LNCaP clone FGC (cell line): Measurements from ENCODE around the gene ZDHHC6.
A peak's percentile ranks its signal among the peaks of the same experiment; 100 is the strongest.
"Not testable (repeated sequence)": the region's sequence is repeated elsewhere in the genome, so short reads cannot be mapped to it uniquely, and the experiment has no call there.

Experiments
- DNase-seq: peaks from one replicate; pipeline ENCODE4 v3.0.0-alpha.2; 2011; ENCODE audit warnings: low read depth
- H3K4me3 ChIP-seq: 2 replicates; pipeline ENCODE4 v1.5.1; 2011; ENCODE audit warnings: mild to moderate bottlenecking, low read depth, low read length, control low read depth
- TF ChIP-seq, protein P1 (sequence below): IDR thresholded peaks from 2 replicates; pipeline ENCODE4 v1.5.1; 2012; ENCODE audit warnings: mild to moderate bottlenecking; ENCODE audit not compliant: control insufficient read depth, insufficient read depth; ENCODE audit errors: extremely low read depth

Gene ZDHHC6

DNA sequence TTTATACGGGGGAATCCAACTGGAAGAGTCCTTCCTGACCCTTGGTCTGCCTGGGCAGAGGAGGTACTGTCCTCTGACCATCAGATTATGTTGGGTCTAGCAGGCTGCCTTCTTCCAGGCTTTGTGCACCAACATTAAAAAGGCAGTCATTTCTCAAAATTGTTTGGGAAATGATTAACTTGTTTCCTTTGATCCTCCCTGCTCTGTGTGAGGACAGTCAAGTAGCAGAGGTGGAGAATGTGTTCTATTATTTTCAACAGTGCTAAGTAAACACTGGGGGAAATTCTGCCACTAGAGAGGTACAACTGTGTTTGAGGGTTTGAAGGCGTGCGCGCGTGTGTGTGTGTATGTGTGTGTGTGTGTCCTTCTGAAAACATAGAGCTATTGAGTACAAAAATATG lies 52.2 kb downstream of the ZDHHC6 start:
- no peak for DNase-seq
- no peak overlapping the region for H3K4me3 ChIP-seq
- TF ChIP-seq, protein P1, sequence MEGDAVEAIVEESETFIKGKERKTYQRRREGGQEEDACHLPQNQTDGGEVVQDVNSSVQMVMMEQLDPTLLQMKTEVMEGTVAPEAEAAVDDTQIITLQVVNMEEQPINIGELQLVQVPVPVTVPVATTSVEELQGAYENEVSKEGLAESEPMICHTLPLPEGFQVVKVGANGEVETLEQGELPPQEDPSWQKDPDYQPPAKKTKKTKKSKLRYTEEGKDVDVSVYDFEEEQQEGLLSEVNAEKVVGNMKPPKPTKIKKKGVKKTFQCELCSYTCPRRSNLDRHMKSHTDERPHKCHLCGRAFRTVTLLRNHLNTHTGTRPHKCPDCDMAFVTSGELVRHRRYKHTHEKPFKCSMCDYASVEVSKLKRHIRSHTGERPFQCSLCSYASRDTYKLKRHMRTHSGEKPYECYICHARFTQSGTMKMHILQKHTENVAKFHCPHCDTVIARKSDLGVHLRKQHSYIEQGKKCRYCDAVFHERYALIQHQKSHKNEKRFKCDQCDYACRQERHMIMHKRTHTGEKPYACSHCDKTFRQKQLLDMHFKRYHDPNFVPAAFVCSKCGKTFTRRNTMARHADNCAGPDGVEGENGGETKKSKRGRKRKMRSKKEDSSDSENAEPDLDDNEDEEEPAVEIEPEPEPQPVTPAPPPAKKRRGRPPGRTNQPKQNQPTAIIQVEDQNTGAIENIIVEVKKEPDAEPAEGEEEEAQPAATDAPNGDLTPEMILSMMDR, result no peak

- DNase-seq, result no peak
- no peak overlapping the region for H3K4me3 ChIP-seq
- TF ChIP-seq, protein P1, result no peak
Observed at GRCh38 chr10:112393827-112394226, 52.9 kb downstream of the ZDHHC6 start.

- TF ChIP-seq, protein P1, result no peak
- peak; percentile 56 for DNase-seq
- no peak overlapping the region for H3K4me3 ChIP-seq
Observed at GRCh38 chr10:112393341-112393740, 53.4 kb downstream of the ZDHHC6 start.

- DNase-seq, result no peak
- no peak overlapping the region for H3K4me3 ChIP-seq
- TF ChIP-seq, protein P1, result no peak
Observed at GRCh38 chr10:112390125-112390703, 56.5 kb downstream of the ZDHHC6 start.

DNA sequence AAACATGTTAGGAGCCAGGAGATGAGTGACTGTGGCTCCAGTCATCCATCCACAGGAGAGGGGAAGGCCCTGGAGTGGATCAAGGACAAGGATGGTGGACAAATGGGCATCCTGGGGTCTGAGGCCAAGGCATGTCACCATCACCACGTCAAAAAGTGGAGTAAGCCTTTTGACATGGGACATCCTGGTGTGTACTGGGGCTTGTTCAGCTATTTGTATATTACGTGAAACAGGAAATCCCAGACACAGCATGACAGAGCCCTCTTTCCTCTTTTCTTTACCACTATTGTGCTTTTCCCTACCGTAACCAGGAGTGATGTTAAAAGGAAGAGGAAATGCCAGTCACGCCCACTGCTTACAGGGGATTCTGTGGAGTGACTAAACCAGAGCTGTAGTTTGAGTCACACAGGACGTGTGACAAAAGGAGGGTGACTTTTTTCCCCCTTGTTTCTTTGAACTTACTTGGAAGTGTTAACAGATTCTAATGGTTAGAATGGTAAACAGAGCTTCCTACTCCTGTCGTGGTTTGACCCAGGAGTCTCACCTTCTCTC lies 57.4 kb downstream of the ZDHHC6 start:
- DNase-seq, result no peak
- H3K4me3 ChIP-seq, result no peak overlapping the region
- TF ChIP-seq, protein P1, result no peak

DNA sequence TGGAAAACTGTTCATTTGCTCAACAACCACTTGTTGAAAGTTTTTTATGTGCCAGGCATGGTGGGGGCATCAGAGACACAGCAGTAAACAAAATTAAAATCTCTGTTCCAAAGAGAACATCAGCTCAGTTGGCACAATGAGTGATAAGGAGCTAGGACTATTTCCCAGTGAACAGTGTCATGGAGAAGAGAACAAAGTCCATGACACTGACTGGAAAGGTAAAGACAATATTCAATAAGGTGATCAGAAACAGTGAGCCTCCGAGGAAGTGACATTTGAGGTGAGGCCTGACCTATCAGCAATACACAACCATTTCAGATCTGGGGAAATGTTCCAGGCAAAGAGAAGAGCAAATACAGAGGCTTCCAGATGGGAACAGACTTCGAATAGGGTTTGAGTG lies 58.2 kb downstream of the ZDHHC6 start:
- TF ChIP-seq, protein P1, result no peak
- H3K4me3 ChIP-seq, result no peak overlapping the region
- no peak for DNase-seq

- not testable (repeated sequence) for DNase-seq, H3K4me3 ChIP-seq
Observed at GRCh38 chr10:112388056-112388455, 58.7 kb downstream of the ZDHHC6 start.
